B cell (primary cell): Measurements from ENCODE around the gene FBRS. TPM values are rescaled to one million over a fixed set of nuclear protein-coding genes. Genes with fewer than 3 reads are reported as not detected.

Experiments
- ATAC-seq: fragments of 200-7000 bp; cut with Tn5 transposase; one replicate; pipeline ENCODE4 v1.10.0; 2021; ENCODE audit warnings: low read depth, mild to moderate bottlenecking, moderate number of reproducible peaks, moderate library complexity
- CTCF ChIA-PET: fragments of 350-600 bp; sonication (Branson Sonifier 250); formaldehyde crosslinking; loops from one replicate; lab custom pipeline; 2021; ENCODE audit warnings: antibody characterized with exemption, inconsistent platforms; lab: Charles Lee
- POLR2A ChIA-PET: fragments of 350-600 bp; sonication (Branson Sonifier 250); formaldehyde crosslinking; loops from one replicate; lab custom pipeline; 2021; ENCODE audit warnings: antibody characterized with exemption; lab: Charles Lee
- DNase-seq: peaks from one replicate; pipeline ENCODE4 v3.0.0; 2013
- H2AFZ ChIP-seq: 2 replicates; pipeline ENCODE4 v1.6.1; 2012; ENCODE audit warnings: mild to moderate bottlenecking, low read depth, low read length; ENCODE audit not compliant: insufficient read depth, poor library complexity, severe bottlenecking
- H3K27ac ChIP-seq, 2 donors: 1 replicate in 1 of 2; 2 replicates in 1 of 2; pipeline ENCODE4 v1.5.1; 2012 to 2013; ENCODE audit warnings: low read length in 2 of 2, mild to moderate bottlenecking in 2 of 2, moderate library complexity in 1 of 2
- H3K27me3 ChIP-seq, 4 experiments: fragments of 200-600 bp in 1 of 4; sonication (generic) in 1 of 4; replicated peaks in 1 of 4; 1 replicate in 2 of 4; 2 replicates in 2 of 4; pipeline versions ENCODE4 v1.6.1 to v1.7.0; 2013 to 2016; ENCODE audit warnings: low read length in 3 of 4, mild to moderate bottlenecking in 2 of 4, mixed read lengths in 1 of 4, moderate library complexity in 1 of 4; ENCODE audit not compliant: insufficient read depth in 4 of 4, control insufficient read depth in 3 of 4; ENCODE audit errors: control extremely low read depth in 1 of 4
- H3K36me3 ChIP-seq, 2 experiments: replicated peaks in 1 of 2; 1 replicate in 1 of 2; 2 replicates in 1 of 2; pipeline versions ENCODE4 v1.6.1 to v1.7.1; 2013; ENCODE audit warnings: low read length in 1 of 2; ENCODE audit not compliant: insufficient read depth in 2 of 2, control insufficient read depth in 1 of 2; ENCODE audit errors: control extremely low read depth in 1 of 2, extremely low read depth in 1 of 2
- H3K4me1 ChIP-seq, 2 donors: fragments of 200-600 bp in 1 of 2; sonication (generic) in 1 of 2; 1 replicate in 1 of 2; 2 replicates in 1 of 2; pipeline versions ENCODE4 v1.5.1 to v1.6.1; 2013 to 2017; ENCODE audit warnings: low read length in 2 of 2; ENCODE audit not compliant: control insufficient read depth in 2 of 2, insufficient read depth in 2 of 2
- H3K4me2 ChIP-seq: replicated peaks from 2 replicates; pipeline ENCODE3; 2012; ENCODE audit warnings: mild to moderate bottlenecking, low read depth, low read length; ENCODE audit not compliant: poor library complexity, severe bottlenecking
- H3K4me3 ChIP-seq, 5 experiments: fragments of 200-600 bp in 1 of 5; sonication (generic) in 1 of 5; 1 replicate in 3 of 5; 2 replicates in 2 of 5; pipeline versions ENCODE4 v1.5.1 to v1.7.0; 2011 to 2016; ENCODE audit warnings: low read length in 4 of 5, mild to moderate bottlenecking in 4 of 5, low read depth in 2 of 5, control low read depth in 1 of 5, moderate library complexity in 1 of 5; ENCODE audit not compliant: insufficient read depth in 1 of 5; ENCODE audit errors: control extremely low read depth in 1 of 5, extremely low read depth in 1 of 5
- H3K79me2 ChIP-seq: fragments of 200-600 bp; sonication (generic); one replicate; pipeline ENCODE4 v1.6.0; 2016; ENCODE audit warnings: low read length; ENCODE audit not compliant: control insufficient read depth, insufficient read depth
- H3K9ac ChIP-seq: fragments of 200-600 bp; sonication (generic); 2 replicates; pipeline ENCODE4 v1.6.1; 2017; ENCODE audit warnings: mild to moderate bottlenecking, low read length, moderate library complexity
- H3K9me3 ChIP-seq, 3 donors: one replicate each; pipeline versions ENCODE4 v1.6.1 to v1.7.1; 2013; ENCODE audit warnings: low read length in 2 of 3; ENCODE audit not compliant: control insufficient read depth in 2 of 3, insufficient read depth in 1 of 3; ENCODE audit errors: control extremely low read depth in 1 of 3
- H4K20me1 ChIP-seq: 2 replicates; pipeline ENCODE4 v1.6.0; 2012; ENCODE audit warnings: mild to moderate bottlenecking, low read length; ENCODE audit not compliant: insufficient read depth, control insufficient read depth, poor library complexity, severe bottlenecking
- H3K27ac Mint-ChIP-seq: one replicate; pipeline ENCODE4 v1.8.0; 2021; ENCODE audit warnings: mixed read lengths
- H3K27me3 Mint-ChIP-seq: one replicate; pipeline ENCODE4 v1.8.0; 2021; ENCODE audit warnings: mixed read lengths
- H3K4me1 Mint-ChIP-seq: one replicate; pipeline ENCODE4 v1.8.0; 2021; ENCODE audit warnings: mixed read lengths
- H3K4me3 Mint-ChIP-seq: one replicate; pipeline ENCODE4 v1.8.0; 2021; ENCODE audit warnings: mixed read lengths
- H3K9me3 Mint-ChIP-seq: one replicate; pipeline ENCODE4 v1.8.0; 2022; ENCODE audit warnings: mixed read lengths; ENCODE audit not compliant: insufficient read depth
- CTCF ChIP-seq: fragments of 200-600 bp; IDR thresholded peaks from one replicate; pipeline ENCODE4 v1.8.0; 2022; ENCODE audit warnings: antibody characterized with exemption, mild to moderate bottlenecking
- EZH2 ChIP-seq: IDR thresholded peaks from 2 replicates; pipeline ENCODE4 v1.6.1; 2012; ENCODE audit warnings: borderline replicate concordance, low read depth, mild to moderate bottlenecking, moderate library complexity, low read length; ENCODE audit not compliant: insufficient read depth, poor library complexity, severe bottlenecking
- WGBS: methylation state at CpG from one replicate; pipeline ENCODE4 v1.1.5; 2013; ENCODE audit warnings: missing lambda C conversion rate; ENCODE audit not compliant: insufficient coverage; 5-methylcytosine and 5-hydroxymethylcytosine counted together
- intact Hi-C: fragments of 100-400 bp; cut with micrococcal nuclease; formaldehyde crosslinking; loops from one replicate; pipeline ENCODE4 v1.10.0; 2022
- polyA plus RNA-seq: library from polyadenylated mRNA; depleted of rRNA; stranded (reverse); fragments of >200 nt; gene quantifications from 2 replicates; pipeline ENCODE4 v1.2.3, GENCODE V29; 2012
- total RNA-seq, 2 donors: library from RNA; stranded (reverse); fragments of 120-200 nt in 1 of 2; gene quantifications; 1 replicate in 1 of 2; 2 replicates in 1 of 2; pipeline versions ENCODE4 v1.2.3 to v1.2.4, GENCODE V29; 2013 to 2022

Gene FBRS
- total and polyA plus RNA-seq, 2 donors (not counting 1 experiment from before 2014, with no cell fraction given) = 68.3 to 194 TPM

GRCh38 chr16:30678586-30678970, 20.3 kb downstream of the FBRS start:
- H3K36me3 ChIP-seq = no peaks in the 10 kb centered on the region
- H3K79me2 ChIP-seq = no peaks in the 10 kb centered on the region
- ChIA-PET CTCF (interaction anchor here (1.7 kb wide), 1 partner anchor 15 kb away, joined by 12 read pairs; no protein-coding TSS in a partner anchor), POLR2A (no interaction called here)
- no peak overlapping the region for H3K27ac ChIP-seq
- H3K9me3 ChIP-seq = no peaks in the 10 kb centered on the region
- TF ChIP-seq EZH2 = no peak
- no peak for TF ChIP-seq CTCF
- no peak overlapping the region for H3K27ac Mint-ChIP-seq
- ATAC-seq (no peak), DNase-seq (no peak)
- no peaks in the 10 kb centered on the region for H3K27me3 Mint-ChIP-seq
- no peaks in the 10 kb centered on the region for H4K20me1 ChIP-seq
- no peaks in the 10 kb centered on the region for H3K4me1 ChIP-seq
- no peak overlapping the region for H3K9ac ChIP-seq
- no peak overlapping the region for H3K4me3 ChIP-seq
- no peak overlapping the region for H2AFZ ChIP-seq
- H3K4me3 Mint-ChIP-seq = no peak overlapping the region
- H3K4me1 Mint-ChIP-seq = no peaks in the 10 kb centered on the region
- intact Hi-C loops = no loop called here
- H3K4me2 ChIP-seq = no peak overlapping the region
- no peaks in the 10 kb centered on the region for H3K9me3 Mint-ChIP-seq
- WGBS = 94% methylated on average over 2 of the region's 3 CpGs
- H3K27me3 ChIP-seq = no peaks in the 10 kb centered on the region

GRCh38 chr16:30680326-30680725, 22.1 kb downstream of the FBRS start:
- Histone ChIP-seq H3K79me2 (no peaks in the 10 kb centered on the region), H3K4me1 (no peaks in the 10 kb centered on the region), H3K4me3 (no peak overlapping the region), H4K20me1 (no peaks in the 10 kb centered on the region), H3K9ac (no peak overlapping the region), H3K36me3 (no peaks in the 10 kb centered on the region), H3K27me3 (no peaks in the 10 kb centered on the region), H2AFZ (no peak overlapping the region), H3K4me2 (no peak overlapping the region), H3K27ac (no peak overlapping the region), H3K9me3 (no peaks in the 10 kb centered on the region)
- Mint-ChIP-seq H3K27ac (no peak overlapping the region), H3K9me3 (no peaks in the 10 kb centered on the region), H3K27me3 (no peaks in the 10 kb centered on the region), H3K4me3 (no peak overlapping the region), H3K4me1 (no peaks in the 10 kb centered on the region)
- ATAC-seq = no peak
- DNase-seq = no peak
- CTCF ChIA-PET = no interaction called here
- TF ChIP-seq CTCF (no peak), EZH2 (no peak)
- POLR2A ChIA-PET = no interaction called here
- intact Hi-C loops = no loop called here
- 100% methylated on average over 2 of the region's 3 CpGs for WGBS
